H1 (cell line): ENCODE results near the gene LPP. TPM values are rescaled to one million over a fixed set of nuclear protein-coding genes. Genes with fewer than 3 reads are reported as not detected.

Experiments
- CHD7 ChIP-seq: fragments of 300-600 bp; sonication (generic); IDR thresholded peaks from 2 replicates; pipeline ENCODE4 v1.7.1; 2012; ENCODE audit warnings: low read length, moderate library complexity, mild to moderate bottlenecking, inconsistent platforms; ENCODE audit not compliant: insufficient replicate concordance
- KDM5A ChIP-seq: fragments of 200-600 bp; IDR thresholded peaks from 2 replicates; pipeline ENCODE4 v1.7.1; 2012; ENCODE audit warnings: mild to moderate bottlenecking, low read length, inconsistent platforms, mixed read lengths
- MAFK ChIP-seq: IDR thresholded peaks from 2 replicates; pipeline ENCODE4 v1.6.1; 2012; ENCODE audit warnings: low read depth, mild to moderate bottlenecking, improper control_type of control experiment, low read length
- NRF1 ChIP-seq: IDR thresholded peaks from 2 replicates; pipeline ENCODE4 v1.6.1; 2011; ENCODE audit warnings: mild to moderate bottlenecking, low read depth, low read length, improper control_type of control experiment
- POU5F1 ChIP-seq: IDR thresholded peaks from 2 replicates; pipeline ENCODE4 v1.6.1; 2011; ENCODE audit warnings: low read depth, mild to moderate bottlenecking, low read length, moderate library complexity
- SP2 ChIP-seq: IDR thresholded peaks from 2 replicates; pipeline ENCODE4 v1.6.1; 2012; ENCODE audit warnings: mild to moderate bottlenecking, low read length, inconsistent platforms
- TCF12 ChIP-seq: IDR thresholded peaks from 2 replicates; pipeline ENCODE4 v1.6.1; 2011; ENCODE audit warnings: low read depth, mild to moderate bottlenecking, low read length
- polyA plus RNA-seq, 7 experiments: library from polyadenylated mRNA; depleted of rRNA in 3 of 7; stranded (reverse) in 5 of 7; unstranded in 2 of 7; fragments of >200 nt in 5 of 7; fragments of 200-250 nt in 2 of 7; gene quantifications; 1 replicate in 5 of 7; 2 replicates in 1 of 7; 4 replicates in 1 of 7; pipeline versions ENCODE4 v1.2.1 to v1.2.3, GENCODE V29; 2011 to 2013; ENCODE audit warnings: missing spikeins in 2 of 7, mixed read lengths in 2 of 7
- total RNA-seq: library from RNA; stranded (reverse); fragmentation: NEBNext Ultra II Directional; extraction: Animal tissue kit (Norgen Biotek cat#: 25700); gene quantifications from 2 replicates; pipeline ENCODE4 v1.2.1, GENCODE V29; 2021

The LPP gene
- total and polyA plus RNA-seq, 2 of the 8 experiments (the other 6 are each of a cell fraction or from before 2014, with no cell fraction given), result 10.0 to 53.3 TPM

- TF ChIP-seq CHD7 (no peak), SP2 (no peak), KDM5A (no peak), POU5F1 (no peak), TCF12 (no peak), NRF1 (no peak), MAFK (no peak)
Measured at GRCh38 chr3:188106454-188106853, 47.5 kb upstream of the LPP start (continued).
